HG03558 (cell line): Measurements from ENCODE around the gene CALCR.
"Not testable (repeated sequence)": the region's sequence is repeated elsewhere in the genome, so short reads cannot be mapped to it uniquely, and the experiment has no call there.

Experiments used
- ATAC-seq: cut with Tn5 transposase; IDR thresholded peaks from one replicate; pipeline ENCODE4 v1.9.1; 2021; ENCODE audit warnings: moderate number of reproducible peaks; ENCODE audit not compliant: unreplicated experiment; ENCODE audit errors: extremely low read depth

CALCR gene

GRCh38 chr7:93574646-93575554 is at the start of gene CALCR:
TSS of gene CALCR (minus strand) at chr7:93574724. CDS start at chr7:93486981, 87,743 bp downstream.
- ATAC-seq = no peak

GRCh38 chr7:93623816-93624215 is 49.3 kb upstream of the CALCR start:
- no peak for ATAC-seq

GRCh38 chr7:93622036-93623033 is 47.8 kb upstream of the CALCR start:
- no peak for ATAC-seq

- no peak for ATAC-seq
These were observed 46.3 kb upstream of the CALCR start for GRCh38 chr7:93620864-93621263.

GRCh38 chr7:93620057-93620456 is 45.5 kb upstream of the CALCR start:
- ATAC-seq = no peak

GRCh38 chr7:93601363-93601762 is 26.8 kb upstream of the CALCR start:
- no peak for ATAC-seq

- no peak for ATAC-seq
These were observed 19.7 kb upstream of the CALCR start for GRCh38 chr7:93594250-93594649.

GRCh38 chr7:93592588-93593266 is 18.2 kb upstream of the CALCR start:
- no peak for ATAC-seq

- not testable (repeated sequence) for ATAC-seq
These were observed 16.9 kb upstream of the CALCR start for GRCh38 chr7:93591224-93592050.

GRCh38 chr7:93586479-93586865 is 11.9 kb upstream of the CALCR start:
- not testable (repeated sequence) for ATAC-seq

GRCh38 chr7:93585694-93586478 is 11.4 kb upstream of the CALCR start:
- ATAC-seq = not testable (repeated sequence)

- no peak for ATAC-seq
These were observed 4.9 kb upstream of the CALCR start for GRCh38 chr7:93579431-93579830.

GRCh38 chr7:93578762-93579161 is 4.2 kb upstream of the CALCR start:
- ATAC-seq = no peak

- ATAC-seq = no peak
These were observed 1.3 kb upstream of the CALCR start for GRCh38 chr7:93575555-93576399.

- no peak for ATAC-seq
These were observed 267 bp downstream of the CALCR start for GRCh38 chr7:93574269-93574645.

GRCh38 chr7:93569189-93569588 is 5.3 kb downstream of the CALCR start:
- ATAC-seq = no peak

- no peak for ATAC-seq
These were observed 7.6 kb downstream of the CALCR start for GRCh38 chr7:93566876-93567275.

- no peak for ATAC-seq
These were observed 10.9 kb downstream of the CALCR start for GRCh38 chr7:93563584-93563983.
